Duodenal mucosa (tissue), 2 donors: Measurements from ENCODE around the gene REXO4.

Source experiments
- H3K27ac ChIP-seq: one replicate; pipeline ENCODE4 v1.7.0; 2013; ENCODE audit warnings: low read depth, low read length
- H3K27me3 ChIP-seq, 2 donors: one replicate each; pipeline ENCODE4 v1.7.0; 2013; ENCODE audit warnings: low read length in 2 of 2, control low read depth in 1 of 2; ENCODE audit not compliant: insufficient read depth in 2 of 2, control insufficient read depth in 1 of 2
- H3K36me3 ChIP-seq, 2 donors: one replicate each; pipeline ENCODE4 v1.7.0; 2013; ENCODE audit warnings: low read length in 2 of 2, control low read depth in 1 of 2; ENCODE audit not compliant: insufficient read depth in 2 of 2, control insufficient read depth in 1 of 2
- H3K4me1 ChIP-seq, 2 donors: one replicate each; pipeline ENCODE4 v1.7.0; 2013; ENCODE audit warnings: low read length in 2 of 2, control low read depth in 1 of 2; ENCODE audit not compliant: insufficient read depth in 2 of 2, control insufficient read depth in 1 of 2
- H3K4me3 ChIP-seq, 2 donors: one replicate each; pipeline ENCODE4 v1.7.0; 2013; ENCODE audit warnings: low read length in 2 of 2, low read depth in 1 of 2
- H3K9ac ChIP-seq, 2 donors: one replicate each; pipeline ENCODE4 v1.7.0; 2013; ENCODE audit warnings: low read length in 2 of 2, low read depth in 1 of 2
- H3K9me3 ChIP-seq, 2 donors: one replicate each; pipeline ENCODE4 v1.7.0; 2013; ENCODE audit warnings: low read length in 2 of 2, control low read depth in 1 of 2; ENCODE audit not compliant: control insufficient read depth in 1 of 2

The REXO4 gene

DNA sequence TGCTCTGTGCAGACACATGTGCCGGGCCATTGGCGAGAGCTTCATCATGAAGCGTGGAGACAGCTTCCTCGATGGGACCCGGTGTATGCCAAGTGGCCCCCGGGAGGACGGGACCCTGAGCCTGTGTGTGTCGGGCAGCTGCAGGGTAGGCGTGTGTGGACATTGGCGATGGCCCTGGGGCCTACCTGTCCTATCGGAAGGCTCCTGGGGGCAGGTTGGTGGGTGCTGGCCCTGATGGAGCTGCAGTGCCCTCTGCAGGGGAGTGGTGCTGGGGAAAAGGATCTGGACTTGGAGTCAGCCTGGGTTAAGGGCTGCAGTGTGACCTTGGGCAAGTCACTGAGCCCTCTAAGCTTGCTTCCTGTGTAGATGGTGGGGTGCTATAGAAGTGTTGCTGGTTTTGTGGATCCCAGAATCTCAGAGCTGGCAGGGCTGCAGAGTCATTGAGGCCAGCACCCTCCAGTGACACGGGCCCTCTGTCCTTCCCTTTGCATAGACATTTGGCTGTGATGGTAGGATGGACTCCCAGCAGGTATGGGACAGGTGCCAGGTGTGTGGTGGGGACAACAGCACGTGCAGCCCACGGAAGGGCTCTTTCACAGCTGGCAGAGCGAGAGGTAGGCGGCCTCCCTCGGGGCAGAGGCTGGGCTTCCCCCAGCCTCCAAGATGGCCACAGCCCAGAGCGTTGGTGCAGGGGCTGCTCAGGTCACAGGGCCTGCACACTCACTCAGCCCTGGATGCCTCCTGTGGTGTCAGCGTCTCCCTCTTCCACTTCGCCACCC is 20.1 kb upstream of the REXO4 start:
- no peak overlapping the region for H3K4me3 ChIP-seq
- no peak overlapping the region for H3K27ac ChIP-seq
- H3K9ac ChIP-seq = no peak overlapping the region

GRCh38 chr9:133436681-133437080 is 18.9 kb upstream of the REXO4 start:
- Histone ChIP-seq H3K27ac (no peak overlapping the region), H3K9me3 (no peaks in the 10 kb centered on the region), H3K36me3 (no peaks in the 10 kb centered on the region), H3K4me1 (no peaks in the 10 kb centered on the region), H3K4me3 (no peak overlapping the region), H3K27me3 (no peaks in the 10 kb centered on the region), H3K9ac (no peak overlapping the region)

More for the DNA sequence above, 20.1 kb upstream of the REXO4 start:
- Histone ChIP-seq H3K4me1 (no peaks in the 10 kb centered on the region), H3K27me3 (no peaks in the 10 kb centered on the region), H3K9me3 (no peaks in the 10 kb centered on the region), H3K36me3 (no peaks in the 10 kb centered on the region)

- Histone ChIP-seq H3K36me3 (no peaks in the 10 kb centered on the region), H3K9me3 (no peaks in the 10 kb centered on the region), H3K4me3 (no peak overlapping the region), H3K4me1 (no peaks in the 10 kb centered on the region), H3K27me3 (no peaks in the 10 kb centered on the region), H3K27ac (no peak overlapping the region), H3K9ac (no peak overlapping the region)
Observed at GRCh38 chr9:133433351-133433843, 15.6 kb upstream of the REXO4 start.

DNA sequence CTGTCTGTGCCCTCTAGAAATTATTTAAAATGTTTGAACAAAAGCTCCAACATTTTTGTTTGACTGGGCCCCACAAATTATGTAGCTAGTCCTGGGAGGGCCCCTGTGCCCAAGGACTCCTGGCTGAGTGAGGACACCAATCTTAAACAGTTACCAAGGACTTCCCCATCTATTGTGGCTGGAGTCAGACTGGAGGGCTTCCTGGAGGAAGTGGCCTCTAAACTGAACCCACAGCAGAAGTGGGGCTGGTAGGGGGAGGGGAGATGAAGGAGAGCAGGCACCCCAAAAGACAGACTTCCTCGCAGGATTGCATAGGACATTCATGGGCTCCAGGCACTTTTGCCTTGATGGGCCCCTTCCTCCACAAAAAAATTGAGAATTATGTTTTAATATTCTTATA is 12.4 kb upstream of the REXO4 start:
- Histone ChIP-seq H3K27ac (no peak overlapping the region), H3K4me1 (peaks cover 6 to 14% of the 10 kb centered on the region in 2 donors), H3K9ac (no peak overlapping the region), H3K27me3 (peaks cover 4 to 6% of the 10 kb centered on the region in 2 donors), H3K4me3 (no peak overlapping the region), H3K9me3 (no peaks in the 10 kb centered on the region), H3K36me3 (no peaks in the 10 kb centered on the region)

GRCh38 chr9:133429641-133430161 is 11.9 kb upstream of the REXO4 start:
- Histone ChIP-seq H3K4me3 (no peak overlapping the region), H3K9me3 (no peaks in the 10 kb centered on the region), H3K4me1 (peaks cover 6 to 14% of the 10 kb centered on the region in 2 donors), H3K9ac (no peak overlapping the region), H3K27me3 (peaks cover 4 to 6% of the 10 kb centered on the region in 2 donors), H3K27ac (no peak overlapping the region), H3K36me3 (no peaks in the 10 kb centered on the region)

DNA sequence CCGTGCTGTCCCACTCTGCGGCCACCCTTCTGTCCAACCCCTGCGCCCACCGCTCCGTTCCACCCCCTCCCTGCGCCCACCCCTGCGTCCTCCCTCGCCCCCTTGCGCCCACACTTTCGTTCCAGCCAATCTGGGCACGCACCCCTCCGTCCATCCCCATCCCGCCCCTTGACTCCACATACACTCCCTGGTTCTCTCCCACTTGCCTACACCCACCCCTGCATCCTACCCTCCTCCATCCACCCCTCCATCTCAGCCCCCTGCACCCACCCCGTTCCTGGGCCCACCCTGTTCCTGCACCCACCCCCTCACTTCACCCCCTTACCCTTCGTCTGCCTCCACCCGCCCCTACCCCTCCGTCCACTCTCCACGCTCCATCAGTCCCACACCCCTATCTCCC is 11.4 kb upstream of the REXO4 start:
- H3K36me3 ChIP-seq = no peaks in the 10 kb centered on the region
- H3K9me3 ChIP-seq = no peaks in the 10 kb centered on the region
- no peak overlapping the region for H3K4me3 ChIP-seq
- H3K9ac ChIP-seq = no peak overlapping the region
- H3K27ac ChIP-seq = no peak overlapping the region
- H3K4me1 ChIP-seq = peaks cover 6 to 14% of the 10 kb centered on the region in 2 donors
- H3K27me3 ChIP-seq = peaks cover 4 to 6% of the 10 kb centered on the region in 2 donors

GRCh38 chr9:133428617-133429101 is 10.8 kb upstream of the REXO4 start:
- no peaks in the 10 kb centered on the region for H3K9me3 ChIP-seq
- no peak overlapping the region for H3K9ac ChIP-seq
- no peak overlapping the region for H3K4me3 ChIP-seq
- peaks cover 4 to 6% of the 10 kb centered on the region in 2 donors for H3K27me3 ChIP-seq
- no peak overlapping the region for H3K27ac ChIP-seq
- no peaks in the 10 kb centered on the region for H3K36me3 ChIP-seq
- peaks cover 6 to 14% of the 10 kb centered on the region in 2 donors for H3K4me1 ChIP-seq

GRCh38 chr9:133427658-133428348 is 10.0 kb upstream of the REXO4 start:
- Histone ChIP-seq H3K27me3 (peaks cover 4 to 6% of the 10 kb centered on the region in 2 donors), H3K36me3 (no peaks in the 10 kb centered on the region), H3K9me3 (no peaks in the 10 kb centered on the region), H3K27ac (no peak overlapping the region), H3K4me3 (no peak overlapping the region), H3K4me1 (peaks cover 6 to 14% of the 10 kb centered on the region in 2 donors), H3K9ac (no peak overlapping the region)

DNA sequence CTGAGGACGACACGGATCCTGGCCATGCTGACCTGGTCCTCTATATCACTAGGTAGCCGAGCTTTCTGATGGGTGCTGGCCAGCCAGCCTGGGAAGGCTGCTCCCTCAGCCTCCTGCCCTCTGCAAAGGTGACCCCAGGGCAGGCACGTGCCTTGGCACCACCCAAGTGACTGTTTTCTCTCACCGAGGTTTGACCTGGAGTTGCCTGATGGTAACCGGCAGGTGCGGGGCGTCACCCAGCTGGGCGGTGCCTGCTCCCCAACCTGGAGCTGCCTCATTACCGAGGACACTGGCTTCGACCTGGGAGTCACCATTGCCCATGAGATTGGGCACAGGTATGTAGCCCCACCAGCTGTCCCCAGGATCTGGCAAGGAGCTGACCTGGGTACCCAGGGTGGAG is 8.2 kb upstream of the REXO4 start:
- H3K27me3 ChIP-seq = peaks cover 4 to 6% of the 10 kb centered on the region in 2 donors
- H3K27ac ChIP-seq = no peak overlapping the region
- H3K4me3 ChIP-seq = no peak overlapping the region
- no peak overlapping the region for H3K9ac ChIP-seq
- no peaks in the 10 kb centered on the region for H3K9me3 ChIP-seq
- H3K36me3 ChIP-seq = no peaks in the 10 kb centered on the region
- H3K4me1 ChIP-seq = peaks cover 6 to 17% of the 10 kb centered on the region in 2 donors

DNA sequence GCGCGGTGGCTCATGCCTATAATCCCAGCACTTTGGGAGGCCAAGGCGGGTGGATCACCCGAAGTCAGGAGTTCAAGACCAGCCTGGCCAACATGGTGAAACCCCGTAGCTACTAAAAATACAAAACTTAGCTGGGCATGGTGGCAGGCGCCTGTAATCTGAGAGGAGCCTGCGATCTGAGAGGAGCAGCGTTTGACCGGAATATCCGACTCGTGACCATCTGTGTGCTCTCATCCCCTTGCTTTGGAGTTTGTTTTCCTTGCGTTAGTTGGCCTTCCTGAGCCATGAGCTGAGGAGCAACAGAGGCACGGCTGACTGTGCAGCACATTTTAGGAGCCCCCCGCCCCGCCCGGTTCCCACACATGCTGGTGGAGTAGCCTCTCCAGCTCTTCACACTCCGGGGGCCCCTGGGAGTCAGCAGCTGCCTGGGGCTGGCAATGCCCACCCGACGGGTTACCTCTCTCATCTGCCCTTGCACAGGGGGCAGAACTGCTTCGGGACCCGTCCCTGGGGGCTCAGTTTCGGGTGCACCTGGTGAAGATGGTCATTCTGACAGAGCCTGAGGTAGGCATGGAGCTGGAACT is 7.3 kb upstream of the REXO4 start:
- peaks cover 4 to 6% of the 10 kb centered on the region in 2 donors for H3K27me3 ChIP-seq
- no peaks in the 10 kb centered on the region for H3K9me3 ChIP-seq
- no peak overlapping the region for H3K9ac ChIP-seq
- H3K4me1 ChIP-seq = peaks cover 6 to 21% of the 10 kb centered on the region in 2 donors
- no peak overlapping the region for H3K4me3 ChIP-seq
- no peak overlapping the region for H3K27ac ChIP-seq
- no peaks in the 10 kb centered on the region for H3K36me3 ChIP-seq
